NCI-H2107 treated with DMSO at 0.1 percent for 48 hours (cell line): ENCODE measurements around the gene TTC21A.
"Not testable (repeated sequence)": the region's sequence is repeated elsewhere in the genome, so short reads cannot be mapped to it uniquely, and the experiment has no call there.

Source experiments
- DNase-seq: peaks from one replicate; lab custom pipeline; 2025; ENCODE audit not compliant: unreplicated experiment; lab: John Stamatoyannopoulos, UW

The TTC21A gene, protein sequence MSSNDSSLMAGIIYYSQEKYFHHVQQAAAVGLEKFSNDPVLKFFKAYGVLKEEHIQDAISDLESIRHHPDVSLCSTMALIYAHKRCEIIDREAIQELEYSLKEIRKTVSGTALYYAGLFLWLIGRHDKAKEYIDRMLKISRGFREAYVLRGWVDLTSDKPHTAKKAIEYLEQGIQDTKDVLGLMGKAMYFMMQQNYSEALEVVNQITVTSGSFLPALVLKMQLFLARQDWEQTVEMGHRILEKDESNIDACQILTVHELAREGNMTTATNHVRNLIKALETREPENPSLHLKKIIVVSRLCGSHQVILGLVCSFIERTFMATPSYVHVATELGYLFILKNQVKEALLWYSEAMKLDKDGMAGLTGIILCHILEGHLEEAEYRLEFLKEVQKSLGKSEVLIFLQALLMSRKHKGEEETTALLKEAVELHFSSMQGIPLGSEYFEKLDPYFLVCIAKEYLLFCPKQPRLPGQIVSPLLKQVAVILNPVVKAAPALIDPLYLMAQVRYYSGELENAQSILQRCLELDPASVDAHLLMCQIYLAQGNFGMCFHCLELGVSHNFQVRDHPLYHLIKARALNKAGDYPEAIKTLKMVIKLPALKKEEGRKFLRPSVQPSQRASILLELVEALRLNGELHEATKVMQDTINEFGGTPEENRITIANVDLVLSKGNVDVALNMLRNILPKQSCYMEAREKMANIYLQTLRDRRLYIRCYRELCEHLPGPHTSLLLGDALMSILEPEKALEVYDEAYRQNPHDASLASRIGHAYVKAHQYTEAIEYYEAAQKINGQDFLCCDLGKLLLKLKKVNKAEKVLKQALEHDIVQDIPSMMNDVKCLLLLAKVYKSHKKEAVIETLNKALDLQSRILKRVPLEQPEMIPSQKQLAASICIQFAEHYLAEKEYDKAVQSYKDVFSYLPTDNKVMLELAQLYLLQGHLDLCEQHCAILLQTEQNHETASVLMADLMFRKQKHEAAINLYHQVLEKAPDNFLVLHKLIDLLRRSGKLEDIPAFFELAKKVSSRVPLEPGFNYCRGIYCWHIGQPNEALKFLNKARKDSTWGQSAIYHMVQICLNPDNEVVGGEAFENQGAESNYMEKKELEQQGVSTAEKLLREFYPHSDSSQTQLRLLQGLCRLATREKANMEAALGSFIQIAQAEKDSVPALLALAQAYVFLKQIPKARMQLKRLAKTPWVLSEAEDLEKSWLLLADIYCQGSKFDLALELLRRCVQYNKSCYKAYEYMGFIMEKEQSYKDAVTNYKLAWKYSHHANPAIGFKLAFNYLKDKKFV (N-terminal part only)

DNA sequence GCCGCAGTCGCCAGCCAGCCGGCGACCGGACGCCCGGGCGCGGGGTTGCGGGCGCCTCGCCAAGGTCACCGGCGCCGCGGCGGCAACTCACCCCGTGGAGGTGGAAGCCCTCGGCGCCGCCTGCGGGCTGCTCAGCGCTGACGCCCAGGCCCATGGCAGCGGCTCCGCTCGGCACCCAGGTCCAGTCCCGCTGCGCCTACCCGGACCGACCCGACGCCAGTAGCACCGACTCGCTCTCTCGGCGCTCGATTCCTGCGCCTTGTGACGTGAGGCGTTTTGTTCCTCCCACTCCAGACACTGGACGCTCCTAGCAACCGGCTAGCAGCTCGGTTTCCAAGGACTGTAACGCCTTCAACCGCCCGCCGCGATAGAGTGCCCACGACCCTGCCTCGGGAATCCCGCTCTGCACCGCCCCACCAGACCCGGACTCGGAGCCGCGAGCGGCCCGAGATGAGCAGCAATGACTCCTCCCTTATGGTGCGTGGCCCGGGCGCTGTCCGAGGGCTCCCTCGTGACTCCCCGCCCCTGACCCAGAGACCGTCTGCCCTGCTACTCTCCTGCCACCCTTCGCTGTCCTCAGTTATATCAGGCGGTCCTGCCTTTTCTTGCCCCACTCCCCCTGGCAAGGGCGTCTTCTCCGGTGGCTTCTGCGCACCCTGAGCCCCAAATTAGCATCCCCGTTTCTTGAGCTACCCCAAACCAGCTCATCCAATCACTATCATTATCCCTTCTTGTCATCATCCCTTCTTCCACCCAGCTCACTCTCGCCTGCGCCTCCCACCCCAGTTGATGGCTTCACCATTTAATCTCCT is at the start of gene TTC21A, which contains the start of gene GORASP1:
TSS of gene TTC21A (plus strand) at position 293 of the 812 bp plus-strand sequence. CDS start at position 451, 158 bp downstream.
TSS of gene GORASP1 (minus strand) at position 240 of the 812 bp plus-strand sequence. CDS start at position 154, 86 bp downstream.
- DNase-seq = peak; percentile 9

DNA sequence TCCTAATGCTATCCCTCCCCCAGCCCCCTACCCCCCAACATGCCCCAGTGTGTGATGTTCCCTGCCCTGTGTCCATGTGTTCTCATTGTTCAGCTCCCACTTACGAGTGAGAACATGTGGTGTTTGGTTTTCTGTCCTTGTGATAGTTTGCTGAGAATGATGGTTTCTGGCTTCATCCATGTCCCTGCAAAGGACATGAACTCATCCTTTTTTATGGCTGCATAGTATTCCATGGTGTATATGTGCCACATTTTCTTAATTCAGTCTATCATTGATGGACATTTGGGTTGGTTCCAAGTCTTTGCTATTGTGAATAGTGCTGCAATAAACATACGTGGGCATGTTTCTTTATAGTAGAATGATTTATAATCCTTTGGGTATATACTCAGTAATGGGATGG is 46.3 kb upstream of the TTC21A start:
- DNase-seq = not testable (repeated sequence)

DNA sequence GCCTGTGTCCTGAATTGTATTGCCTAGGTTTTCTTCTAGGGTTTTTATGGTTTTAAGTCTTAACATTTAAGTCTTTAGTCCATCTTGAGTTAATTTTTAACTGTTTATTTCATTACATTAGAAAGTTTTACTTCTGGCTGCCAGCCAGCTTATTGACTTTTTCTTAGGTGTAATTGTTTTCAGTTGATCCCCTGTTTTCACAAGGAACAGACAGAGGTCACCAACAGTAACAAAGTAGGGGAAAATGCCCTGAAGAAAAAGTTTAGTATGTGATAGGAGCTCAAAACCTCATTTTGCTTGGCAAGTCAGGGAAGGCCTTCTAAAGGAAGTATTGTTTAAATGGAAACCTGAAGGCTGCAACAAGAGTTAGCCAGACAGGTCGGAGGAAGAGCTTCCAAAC is 45.3 kb upstream of the TTC21A start:
- no peak for DNase-seq

DNA sequence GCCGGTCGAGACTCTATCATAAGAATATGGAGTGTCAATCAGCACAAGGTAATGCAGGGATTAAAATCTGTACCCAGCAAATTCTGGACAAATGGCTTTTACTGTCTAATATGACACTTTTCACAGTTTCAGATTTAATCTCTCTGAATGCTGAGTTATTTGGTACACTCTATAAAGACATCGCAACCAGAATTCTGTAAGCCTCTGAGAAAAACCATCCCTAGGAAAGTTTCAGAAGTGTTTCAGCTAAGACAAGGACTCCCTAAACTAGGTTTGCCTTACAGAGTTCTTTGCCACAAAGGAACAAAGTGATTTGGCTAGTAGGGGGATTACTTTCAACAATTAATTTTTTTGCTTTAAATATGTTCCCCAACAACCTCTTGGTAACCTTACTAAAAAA is 44.3 kb upstream of the TTC21A start:
- no peak for DNase-seq

DNA sequence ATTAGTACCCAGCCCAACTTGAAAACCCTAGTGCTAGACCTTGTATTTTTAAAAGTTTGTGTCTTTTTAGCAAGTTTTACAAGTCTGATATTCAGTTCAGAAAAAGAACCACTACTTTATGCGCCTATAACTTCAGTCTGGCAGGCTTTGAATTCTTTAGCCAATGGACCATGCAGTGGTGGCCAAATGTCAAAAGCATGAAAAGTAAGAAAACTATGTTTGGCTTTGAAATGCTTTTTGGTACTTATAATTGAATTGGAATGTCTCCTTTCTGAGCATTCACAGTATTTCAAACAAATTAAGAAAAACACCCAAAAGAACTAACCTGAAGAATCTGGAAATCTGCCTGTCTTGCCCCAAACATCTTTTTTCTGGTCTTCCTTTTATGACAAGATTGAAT is 42.8 kb upstream of the TTC21A start:
- no peak for DNase-seq

DNA sequence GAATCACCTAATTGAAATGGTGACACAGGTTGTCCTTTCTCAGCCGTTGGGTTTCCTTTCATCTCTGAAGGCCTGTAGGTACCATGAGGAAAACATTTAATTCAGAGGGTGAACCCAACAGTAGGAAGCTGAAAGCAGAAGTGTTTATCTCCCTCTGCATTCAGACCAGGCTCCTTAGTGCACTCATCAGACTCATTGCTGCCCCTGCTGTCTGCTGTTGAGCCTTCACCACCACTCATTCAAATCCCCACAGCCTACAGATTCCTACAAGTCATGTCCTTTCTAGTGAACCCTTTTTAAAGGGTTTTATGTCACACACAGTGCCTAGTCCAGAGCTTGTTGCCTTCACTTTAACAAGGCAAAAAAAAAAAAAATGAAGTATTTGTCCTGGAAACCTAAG is 42.3 kb upstream of the TTC21A start:
- no peak for DNase-seq

DNA sequence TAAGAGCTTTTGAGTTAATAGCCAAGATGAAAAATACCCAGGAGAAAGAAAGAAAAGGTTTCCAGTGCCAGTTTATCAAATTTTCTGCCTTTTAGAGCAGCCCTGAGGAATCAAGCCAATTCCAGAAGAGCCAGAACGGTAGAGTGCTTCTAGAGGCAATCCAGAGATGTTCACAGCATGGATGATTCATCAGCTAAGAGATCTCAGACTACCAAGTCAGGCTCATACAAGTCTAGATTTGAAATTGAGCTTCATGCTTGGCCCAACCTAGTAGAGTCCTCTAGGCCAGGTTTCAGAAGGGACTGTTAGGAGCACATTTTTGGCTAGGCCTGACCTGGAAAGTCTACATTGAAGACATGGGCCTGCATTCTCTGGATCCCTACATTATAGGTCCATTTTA is 40.2 kb upstream of the TTC21A start:
- DNase-seq = no peak

DNA sequence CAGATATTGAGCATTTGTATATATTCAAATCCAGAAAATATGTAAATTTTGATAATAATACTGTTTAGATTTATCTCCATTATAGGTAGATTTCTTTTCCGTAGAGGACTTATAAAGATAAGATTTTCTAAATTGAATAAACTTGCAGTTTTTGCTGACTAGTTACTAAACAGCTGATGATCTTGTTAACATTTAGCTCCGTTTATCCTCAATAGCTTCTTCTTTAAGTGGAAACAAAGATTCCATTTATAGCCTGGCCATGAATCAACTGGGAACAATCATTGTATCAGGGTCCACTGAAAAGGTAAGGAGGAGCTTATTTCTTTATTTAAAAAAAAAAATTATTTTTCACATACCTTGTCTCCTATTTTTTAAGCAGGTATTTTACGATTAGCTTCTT is 38.9 kb upstream of the TTC21A start:
- DNase-seq = no peak

DNA sequence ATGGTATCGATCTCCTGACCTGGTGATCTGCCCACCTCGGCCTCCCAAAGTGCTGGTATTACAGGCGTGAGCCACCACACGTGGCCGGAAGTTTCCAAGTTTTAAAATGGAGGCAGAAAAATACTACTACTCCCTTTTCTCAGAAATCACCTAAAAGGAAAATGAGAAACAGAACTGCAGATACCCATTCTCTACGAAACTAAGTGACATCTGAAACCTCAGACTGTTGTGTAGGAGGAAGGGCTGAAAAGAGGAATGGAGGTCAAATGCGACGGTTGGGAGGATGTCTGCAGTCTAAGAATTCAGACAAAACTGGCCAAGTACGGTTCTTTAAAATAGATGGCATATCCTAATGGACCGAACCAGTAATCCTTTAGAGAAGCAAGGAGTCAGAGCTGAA is 31.6 kb upstream of the TTC21A start:
- DNase-seq = no peak

DNA sequence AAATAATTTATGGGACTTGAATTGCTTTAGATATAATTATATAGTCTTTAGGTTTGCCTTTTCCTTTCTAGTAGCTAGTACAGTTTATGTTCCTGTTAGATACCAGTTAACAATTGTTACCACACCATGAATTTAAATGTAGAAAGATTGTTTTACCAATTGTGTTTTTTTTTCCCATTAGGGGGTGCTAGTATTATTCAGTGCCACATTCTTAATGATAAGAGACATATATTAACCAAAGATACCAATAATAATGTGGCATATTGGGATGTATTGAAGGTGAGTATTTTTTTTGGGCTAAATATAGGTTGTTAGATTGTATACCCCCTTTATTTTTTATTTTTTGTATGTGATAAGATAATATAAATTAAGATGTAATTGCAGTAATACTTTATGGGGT is 27.9 kb upstream of the TTC21A start:
- DNase-seq = no peak

DNA sequence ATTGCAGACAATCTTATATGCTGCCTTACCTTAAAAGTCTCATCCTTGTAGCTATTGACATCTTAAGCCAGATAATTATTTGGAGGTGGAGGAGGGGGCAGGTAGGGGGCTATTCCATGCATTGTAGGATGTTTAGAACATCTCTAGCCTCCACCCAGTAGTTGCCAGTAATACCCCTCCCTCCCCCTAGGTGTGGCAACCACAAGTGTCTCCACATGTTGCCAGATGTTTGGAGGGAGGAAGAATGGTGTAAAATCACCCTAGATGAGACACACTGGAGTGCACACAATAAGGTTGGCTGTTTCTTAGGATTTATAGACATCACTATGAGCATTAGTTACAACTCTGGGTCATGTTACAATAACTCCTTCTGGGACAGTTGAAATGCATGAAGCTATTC is 27.5 kb upstream of the TTC21A start:
- no peak for DNase-seq

DNA sequence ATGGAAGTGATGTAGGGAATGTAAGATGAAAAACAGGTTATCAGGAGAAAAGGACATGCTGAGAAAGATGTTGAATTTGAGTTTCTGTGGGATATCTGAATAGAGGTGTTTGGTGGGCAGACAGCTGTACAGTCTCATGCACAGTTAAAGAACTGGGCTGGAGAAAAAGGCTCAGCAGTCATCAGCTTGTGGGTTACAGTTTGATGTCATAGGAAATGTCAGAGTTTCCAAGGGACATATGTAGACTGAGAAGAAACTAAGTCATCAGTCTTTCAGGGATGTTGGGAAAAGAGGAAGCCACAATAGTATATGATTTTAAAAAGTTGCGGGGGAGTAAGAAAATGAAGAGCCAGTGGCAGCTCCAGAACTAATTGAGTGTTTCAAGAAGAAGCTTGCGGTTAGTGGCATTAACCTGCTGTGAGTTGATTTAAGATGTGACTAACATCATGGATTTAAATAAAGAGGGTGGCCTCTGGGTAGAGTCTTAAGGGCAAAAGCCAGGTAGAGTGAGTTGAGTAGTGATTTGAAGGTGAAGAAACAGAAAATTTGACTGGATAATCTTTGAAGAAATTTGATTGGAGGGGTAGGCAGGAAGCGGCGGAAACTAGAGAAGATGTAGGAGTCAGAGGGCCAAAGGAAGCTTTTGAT is 24.7 kb upstream of the TTC21A start:
- DNase-seq = no peak

DNA sequence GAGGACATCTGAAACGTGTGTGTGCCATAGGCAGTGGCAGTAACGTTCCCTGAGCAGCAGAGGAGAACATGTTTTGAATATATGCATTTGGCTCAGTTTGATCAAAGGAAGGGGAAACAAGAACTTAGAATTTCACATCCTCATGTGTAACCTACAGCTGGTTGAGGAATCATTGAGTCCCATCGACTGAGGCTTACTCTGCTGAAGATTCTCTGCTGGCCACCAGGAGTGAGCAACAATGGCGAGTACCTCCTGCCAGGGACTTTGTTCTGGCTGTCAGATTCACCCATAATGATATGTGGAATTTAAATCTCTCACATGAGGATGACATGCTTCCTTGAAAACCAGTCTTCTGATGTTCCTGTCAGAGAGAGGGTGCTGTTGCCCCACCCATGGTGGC is 21.3 kb upstream of the TTC21A start:
- no peak for DNase-seq

DNA sequence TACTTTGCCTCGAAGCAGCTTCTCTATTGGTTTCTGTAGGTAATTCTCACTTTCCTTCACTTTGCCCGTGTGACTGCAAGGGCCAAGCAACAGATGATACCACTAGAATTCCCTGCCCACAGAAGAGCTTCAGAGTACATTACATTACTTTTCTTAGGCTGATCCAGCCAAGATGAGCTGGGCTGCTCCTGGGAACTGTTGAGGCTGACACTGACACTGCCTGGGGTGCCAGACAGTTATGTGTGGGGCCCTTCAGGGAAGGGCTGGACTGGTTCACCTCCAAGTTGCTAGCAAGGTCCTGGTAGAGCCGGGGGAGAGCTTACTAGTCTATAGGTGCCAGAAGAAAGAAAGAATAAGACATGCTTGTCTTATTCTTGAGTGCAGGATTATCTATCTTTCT is 19.0 kb upstream of the TTC21A start:
- DNase-seq = no peak

DNA sequence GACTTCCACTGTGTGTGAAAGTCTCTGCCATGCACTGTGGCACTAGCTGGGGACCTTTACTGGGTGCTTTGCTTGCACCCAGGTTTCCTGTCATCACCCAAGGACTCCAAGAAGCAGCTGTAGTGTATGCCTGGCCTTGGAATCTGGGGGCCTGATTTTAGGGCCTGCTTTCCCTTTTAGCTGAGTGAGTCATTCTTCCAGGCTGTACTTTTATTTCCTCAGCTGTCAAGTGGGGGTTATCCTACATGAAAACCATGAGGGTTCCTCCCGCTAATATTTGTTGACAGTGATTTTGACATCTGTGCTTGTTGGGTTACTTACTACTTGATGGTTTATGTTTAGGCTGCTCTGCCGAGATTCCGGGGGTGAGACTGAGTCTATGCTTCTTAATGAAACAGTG is 18.6 kb upstream of the TTC21A start:
- no peak for DNase-seq

DNA sequence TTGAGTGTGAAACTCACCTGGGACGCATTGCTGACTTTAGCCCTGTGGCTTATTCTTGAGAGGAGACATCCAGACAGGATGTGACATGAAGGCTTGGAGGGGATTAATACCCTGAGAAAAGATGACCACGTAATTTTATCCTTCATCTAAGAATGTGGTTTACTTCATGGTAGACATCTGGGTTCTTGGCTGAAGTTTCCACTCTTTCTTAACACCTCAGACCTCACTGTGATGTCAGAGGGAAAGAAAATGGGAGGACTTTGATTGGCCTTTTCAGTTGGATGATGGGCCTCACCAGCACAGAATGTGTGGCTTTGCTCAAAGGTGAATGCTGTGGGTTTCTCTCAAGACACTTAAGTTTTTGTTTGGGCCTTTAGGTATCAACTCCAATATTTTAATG is 16.6 kb upstream of the TTC21A start:
- no peak for DNase-seq

DNA sequence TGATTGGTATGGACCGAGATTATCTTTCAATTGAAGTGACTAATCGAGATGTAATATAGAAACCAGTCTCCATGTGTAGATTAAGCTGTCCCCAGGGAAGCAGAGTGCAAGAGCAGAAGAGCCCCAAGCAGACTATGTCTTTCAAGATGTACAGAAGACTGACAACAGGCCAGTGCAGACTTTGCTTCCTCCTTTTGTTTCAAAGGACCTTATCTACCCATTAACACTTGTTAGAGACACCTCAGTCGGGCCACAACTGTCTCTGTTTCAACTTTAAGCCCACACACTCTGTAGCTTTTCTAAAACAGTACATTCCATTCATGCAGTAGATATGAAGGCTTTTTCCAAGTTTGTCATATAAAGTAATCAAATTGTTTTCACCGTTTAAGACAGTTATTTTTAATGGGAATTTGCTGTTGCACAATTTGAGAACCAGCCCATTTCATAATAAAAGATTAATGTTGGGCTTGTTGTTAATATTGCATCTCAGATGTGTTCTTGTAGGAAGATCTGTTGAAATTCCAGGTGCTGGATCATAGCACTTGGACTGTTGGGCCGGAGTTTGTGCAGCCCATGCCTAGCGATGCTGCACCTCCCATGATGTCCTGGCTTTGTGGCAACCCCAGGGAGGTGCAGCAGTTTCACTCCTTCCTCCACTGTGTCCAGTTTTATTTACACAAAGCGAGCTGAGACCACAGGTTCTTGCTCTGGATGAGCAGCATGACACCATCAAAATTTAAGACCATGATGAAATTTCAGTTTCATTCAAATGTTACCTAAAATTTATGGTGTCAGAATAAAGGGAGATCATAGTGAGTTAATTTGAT is 12.4 kb upstream of the TTC21A start:
- DNase-seq = no peak

DNA sequence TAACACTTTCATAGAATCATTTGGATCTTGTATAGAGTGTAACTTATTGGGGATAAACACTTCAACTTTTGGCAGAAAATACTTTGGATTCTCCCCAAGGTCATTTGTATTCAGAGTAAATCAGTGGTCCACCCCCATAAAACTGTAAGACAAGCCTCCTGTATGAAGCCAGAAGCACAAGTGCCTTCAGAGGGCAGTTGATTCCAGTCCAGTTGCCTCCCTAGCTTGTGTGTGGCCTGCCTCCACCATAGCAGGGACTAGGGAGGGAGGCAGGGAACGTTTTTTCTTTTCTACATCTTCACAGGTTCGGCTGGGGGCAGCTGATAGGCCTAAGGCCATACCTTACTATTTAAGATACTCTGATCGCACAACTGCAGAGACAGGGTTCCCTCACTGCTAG is 11.7 kb upstream of the TTC21A start:
- no peak for DNase-seq

DNA sequence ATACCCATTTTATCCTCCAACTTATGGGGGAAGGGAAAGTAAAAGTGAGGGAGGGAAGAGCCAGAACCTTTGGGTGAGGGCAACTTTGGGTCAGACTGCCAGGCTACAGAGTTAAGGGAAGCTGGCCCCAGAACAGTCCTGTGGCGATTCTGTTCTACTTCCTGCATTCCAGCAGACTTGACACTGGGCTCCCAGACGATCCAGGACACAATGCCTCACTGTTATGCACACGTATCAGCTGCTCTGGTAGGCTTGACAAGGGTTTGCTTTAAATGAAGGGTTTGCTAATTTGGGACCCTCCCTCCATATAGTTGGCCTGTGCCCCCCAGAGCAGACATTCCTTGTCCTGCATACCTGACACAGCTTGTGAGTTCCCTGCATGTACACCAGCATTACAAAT is 10.7 kb upstream of the TTC21A start:
- DNase-seq = no peak
